HL-60 (cell line): Measurements from ENCODE around the gene MRPL28.

ENCODE experiments used
- POLR2AphosphoS5 ChIP-seq: IDR thresholded peaks from 2 replicates; pipeline ENCODE4 v1.6.1; 2012; ENCODE audit warnings: low read depth
- TF ChIP-seq, protein P1 (sequence below): IDR thresholded peaks from one replicate; pipeline ENCODE4 v1.5.1; 2011; ENCODE audit warnings: low read length, control low read depth, inconsistent platforms; ENCODE audit not compliant: insufficient read depth
- TF ChIP-seq, protein P2 (sequence below): IDR thresholded peaks from 2 replicates; pipeline ENCODE4 v1.6.1; 2012; ENCODE audit warnings: low read depth; ENCODE audit not compliant: insufficient replicate concordance

- no peak for TF ChIP-seq POLR2AphosphoS5
- TF ChIP-seq, protein P1, sequence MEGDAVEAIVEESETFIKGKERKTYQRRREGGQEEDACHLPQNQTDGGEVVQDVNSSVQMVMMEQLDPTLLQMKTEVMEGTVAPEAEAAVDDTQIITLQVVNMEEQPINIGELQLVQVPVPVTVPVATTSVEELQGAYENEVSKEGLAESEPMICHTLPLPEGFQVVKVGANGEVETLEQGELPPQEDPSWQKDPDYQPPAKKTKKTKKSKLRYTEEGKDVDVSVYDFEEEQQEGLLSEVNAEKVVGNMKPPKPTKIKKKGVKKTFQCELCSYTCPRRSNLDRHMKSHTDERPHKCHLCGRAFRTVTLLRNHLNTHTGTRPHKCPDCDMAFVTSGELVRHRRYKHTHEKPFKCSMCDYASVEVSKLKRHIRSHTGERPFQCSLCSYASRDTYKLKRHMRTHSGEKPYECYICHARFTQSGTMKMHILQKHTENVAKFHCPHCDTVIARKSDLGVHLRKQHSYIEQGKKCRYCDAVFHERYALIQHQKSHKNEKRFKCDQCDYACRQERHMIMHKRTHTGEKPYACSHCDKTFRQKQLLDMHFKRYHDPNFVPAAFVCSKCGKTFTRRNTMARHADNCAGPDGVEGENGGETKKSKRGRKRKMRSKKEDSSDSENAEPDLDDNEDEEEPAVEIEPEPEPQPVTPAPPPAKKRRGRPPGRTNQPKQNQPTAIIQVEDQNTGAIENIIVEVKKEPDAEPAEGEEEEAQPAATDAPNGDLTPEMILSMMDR, result no peak
- TF ChIP-seq, protein P2, sequence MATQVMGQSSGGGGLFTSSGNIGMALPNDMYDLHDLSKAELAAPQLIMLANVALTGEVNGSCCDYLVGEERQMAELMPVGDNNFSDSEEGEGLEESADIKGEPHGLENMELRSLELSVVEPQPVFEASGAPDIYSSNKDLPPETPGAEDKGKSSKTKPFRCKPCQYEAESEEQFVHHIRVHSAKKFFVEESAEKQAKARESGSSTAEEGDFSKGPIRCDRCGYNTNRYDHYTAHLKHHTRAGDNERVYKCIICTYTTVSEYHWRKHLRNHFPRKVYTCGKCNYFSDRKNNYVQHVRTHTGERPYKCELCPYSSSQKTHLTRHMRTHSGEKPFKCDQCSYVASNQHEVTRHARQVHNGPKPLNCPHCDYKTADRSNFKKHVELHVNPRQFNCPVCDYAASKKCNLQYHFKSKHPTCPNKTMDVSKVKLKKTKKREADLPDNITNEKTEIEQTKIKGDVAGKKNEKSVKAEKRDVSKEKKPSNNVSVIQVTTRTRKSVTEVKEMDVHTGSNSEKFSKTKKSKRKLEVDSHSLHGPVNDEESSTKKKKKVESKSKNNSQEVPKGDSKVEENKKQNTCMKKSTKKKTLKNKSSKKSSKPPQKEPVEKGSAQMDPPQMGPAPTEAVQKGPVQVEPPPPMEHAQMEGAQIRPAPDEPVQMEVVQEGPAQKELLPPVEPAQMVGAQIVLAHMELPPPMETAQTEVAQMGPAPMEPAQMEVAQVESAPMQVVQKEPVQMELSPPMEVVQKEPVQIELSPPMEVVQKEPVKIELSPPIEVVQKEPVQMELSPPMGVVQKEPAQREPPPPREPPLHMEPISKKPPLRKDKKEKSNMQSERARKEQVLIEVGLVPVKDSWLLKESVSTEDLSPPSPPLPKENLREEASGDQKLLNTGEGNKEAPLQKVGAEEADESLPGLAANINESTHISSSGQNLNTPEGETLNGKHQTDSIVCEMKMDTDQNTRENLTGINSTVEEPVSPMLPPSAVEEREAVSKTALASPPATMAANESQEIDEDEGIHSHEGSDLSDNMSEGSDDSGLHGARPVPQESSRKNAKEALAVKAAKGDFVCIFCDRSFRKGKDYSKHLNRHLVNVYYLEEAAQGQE, result no peak
Observed at GRCh38 chr16:350203-350602, 20.1 kb downstream of the MRPL28 start.
